T-helper 22 cell (primary cell): ENCODE results near the gene APEH.

Experiments used
- DNase-seq: peaks from one replicate; pipeline ENCODE4 v3.0.0-alpha.2; 2020; ENCODE audit warnings: low read depth

Gene APEH

DNA sequence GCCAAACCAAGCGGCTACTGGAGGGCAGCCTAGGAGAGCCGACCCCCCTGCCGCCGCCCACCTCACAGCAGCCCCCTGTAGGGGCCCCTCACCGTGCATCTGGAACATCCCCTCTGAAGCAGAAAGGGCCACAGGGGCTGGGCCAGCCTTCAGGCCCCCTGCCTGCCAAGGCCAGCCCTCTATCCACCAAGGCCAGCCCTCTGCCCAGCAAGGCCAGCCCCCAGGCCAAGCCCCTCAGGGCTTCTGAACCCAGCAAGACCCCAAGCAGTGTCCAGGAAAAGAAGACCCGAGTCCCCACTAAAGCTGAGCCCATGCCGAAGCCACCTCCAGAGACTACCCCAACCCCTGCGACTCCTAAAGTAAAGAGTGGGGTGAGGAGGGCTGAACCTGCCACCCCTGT lies 23.5 kb upstream of the APEH start:
- no peak for DNase-seq

DNA sequence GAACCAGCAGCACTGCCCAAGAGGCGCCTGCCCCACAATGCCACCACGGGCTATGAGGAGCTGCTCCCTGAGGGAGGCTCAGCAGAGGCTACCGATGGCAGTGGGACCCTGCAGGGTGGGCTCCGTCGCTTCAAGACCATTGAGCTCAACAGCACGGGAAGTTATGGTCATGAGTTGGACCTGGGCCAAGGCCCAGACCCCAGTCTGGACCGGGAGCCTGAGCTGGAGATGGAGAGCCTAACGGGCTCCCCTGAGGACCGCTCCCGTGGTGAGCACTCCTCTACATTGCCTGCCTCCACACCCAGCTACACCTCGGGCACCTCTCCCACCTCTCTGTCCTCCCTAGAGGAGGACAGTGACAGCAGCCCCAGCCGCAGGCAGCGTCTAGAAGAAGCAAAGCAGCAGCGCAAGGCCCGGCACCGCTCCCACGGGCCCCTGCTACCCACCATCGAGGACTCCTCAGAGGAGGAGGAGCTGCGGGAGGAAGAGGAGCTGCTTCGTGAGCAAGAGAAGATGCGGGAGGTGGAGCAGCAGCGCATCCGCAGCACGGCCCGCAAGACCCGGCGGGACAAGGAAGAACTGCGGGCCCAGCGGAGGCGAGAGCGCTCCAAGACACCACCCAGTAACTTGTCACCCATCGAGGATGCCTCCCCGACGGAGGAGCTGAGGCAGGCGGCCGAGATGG lies 21.8 kb upstream of the APEH start:
- no peak for DNase-seq

DNA sequence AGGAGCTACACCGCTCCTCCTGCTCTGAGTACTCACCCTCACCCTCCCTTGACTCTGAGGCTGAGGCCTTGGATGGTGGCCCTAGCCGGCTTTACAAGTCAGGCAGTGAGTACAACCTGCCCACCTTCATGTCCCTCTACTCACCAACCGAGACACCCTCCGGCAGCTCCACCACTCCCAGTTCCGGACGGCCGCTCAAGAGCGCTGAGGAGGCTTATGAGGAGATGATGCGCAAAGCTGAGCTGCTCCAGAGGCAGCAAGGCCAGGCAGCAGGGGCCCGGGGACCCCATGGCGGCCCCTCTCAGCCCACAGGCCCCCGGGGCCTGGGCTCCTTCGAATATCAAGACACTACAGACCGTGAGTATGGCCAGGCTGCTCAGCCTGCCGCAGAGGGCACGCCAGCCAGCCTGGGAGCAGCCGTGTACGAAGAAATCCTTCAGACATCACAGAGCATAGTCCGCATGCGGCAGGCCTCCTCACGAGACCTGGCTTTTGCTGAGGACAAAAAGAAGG lies 21.2 kb upstream of the APEH start:
- DNase-seq = no peak

DNA sequence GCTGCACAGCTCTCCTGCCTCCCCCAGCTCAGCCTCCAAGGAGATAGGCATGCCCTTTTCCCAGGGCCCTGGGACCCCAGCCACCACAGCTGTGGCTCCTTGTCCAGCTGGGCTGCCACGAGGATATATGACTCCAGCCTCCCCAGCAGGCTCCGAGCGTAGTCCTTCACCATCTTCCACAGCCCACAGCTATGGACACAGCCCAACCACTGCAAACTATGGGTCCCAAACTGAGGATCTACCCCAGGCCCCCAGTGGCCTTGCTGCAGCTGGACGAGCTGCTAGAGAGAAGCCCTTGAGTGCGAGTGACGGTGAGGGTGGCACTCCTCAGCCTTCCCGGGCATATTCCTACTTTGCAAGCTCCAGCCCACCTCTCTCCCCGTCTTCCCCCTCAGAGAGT lies 20.5 kb upstream of the APEH start:
- DNase-seq = no peak

DNA sequence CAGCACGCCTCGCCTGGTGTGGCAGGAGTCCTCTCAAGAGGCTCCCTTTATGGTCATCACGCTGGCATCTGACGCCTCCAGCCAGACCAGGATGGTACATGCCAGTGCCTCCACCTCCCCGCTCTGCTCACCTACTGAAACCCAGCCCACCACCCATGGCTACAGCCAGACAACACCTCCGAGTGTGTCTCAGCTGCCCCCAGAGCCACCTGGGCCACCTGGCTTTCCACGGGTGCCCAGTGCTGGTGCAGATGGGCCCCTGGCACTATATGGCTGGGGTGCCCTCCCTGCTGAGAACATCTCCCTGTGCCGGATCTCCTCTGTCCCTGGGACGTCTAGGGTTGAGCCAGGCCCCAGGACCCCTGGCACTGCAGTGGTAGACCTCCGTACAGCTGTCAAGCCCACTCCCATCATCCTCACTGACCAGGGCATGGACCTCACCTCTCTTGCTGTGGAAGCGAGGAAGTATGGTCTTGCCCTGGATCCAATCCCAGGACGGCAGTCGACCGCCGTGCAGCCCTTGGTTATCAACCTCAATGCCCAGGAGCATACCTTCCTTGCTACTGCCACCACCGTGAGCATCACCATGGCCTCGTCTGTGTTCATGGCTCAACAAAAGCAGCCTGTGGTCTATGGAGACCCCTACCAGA lies 19.9 kb upstream of the APEH start:
- DNase-seq = no peak

DNA sequence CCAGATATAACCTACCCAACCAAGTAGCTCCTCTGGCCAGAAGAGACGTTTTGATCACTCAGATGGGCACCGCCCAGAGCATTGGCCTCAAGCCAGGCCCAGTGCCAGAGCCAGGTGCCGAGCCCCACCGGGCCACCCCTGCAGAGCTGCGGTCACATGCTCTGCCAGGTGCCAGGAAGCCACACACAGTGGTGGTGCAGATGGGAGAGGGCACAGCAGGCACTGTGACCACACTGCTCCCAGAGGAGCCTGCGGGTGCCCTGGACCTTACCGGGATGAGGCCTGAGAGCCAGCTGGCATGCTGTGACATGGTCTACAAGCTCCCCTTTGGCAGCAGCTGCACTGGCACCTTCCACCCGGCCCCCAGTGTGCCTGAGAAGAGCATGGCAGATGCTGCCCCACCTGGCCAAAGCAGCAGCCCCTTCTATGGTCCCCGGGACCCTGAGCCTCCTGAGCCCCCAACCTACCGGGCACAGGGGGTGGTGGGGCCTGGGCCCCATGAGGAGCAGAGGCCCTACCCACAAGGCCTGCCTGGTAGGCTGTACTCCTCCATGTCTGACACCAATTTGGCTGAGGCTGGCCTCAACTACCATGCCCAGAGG lies 19.1 kb upstream of the APEH start:
- no peak for DNase-seq

DNA sequence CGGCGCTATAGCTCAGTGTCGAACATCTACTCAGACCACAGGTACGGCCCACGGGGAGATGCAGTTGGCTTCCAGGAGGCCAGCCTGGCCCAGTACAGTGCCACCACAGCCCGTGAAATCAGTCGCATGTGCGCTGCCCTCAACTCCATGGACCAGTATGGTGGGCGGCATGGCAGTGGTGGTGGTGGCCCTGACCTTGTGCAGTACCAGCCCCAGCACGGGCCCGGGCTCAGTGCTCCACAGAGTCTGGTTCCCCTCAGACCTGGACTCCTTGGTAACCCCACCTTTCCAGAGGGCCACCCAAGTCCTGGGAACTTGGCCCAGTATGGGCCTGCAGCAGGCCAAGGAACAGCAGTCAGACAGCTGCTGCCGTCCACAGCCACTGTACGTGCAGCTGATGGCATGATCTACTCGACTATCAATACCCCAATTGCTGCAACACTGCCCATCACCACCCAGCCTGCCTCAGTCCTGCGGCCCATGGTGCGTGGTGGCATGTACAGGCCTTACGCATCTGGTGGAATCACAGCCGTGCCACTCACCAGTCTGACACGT lies 18.3 kb upstream of the APEH start:
- no peak for DNase-seq

DNA sequence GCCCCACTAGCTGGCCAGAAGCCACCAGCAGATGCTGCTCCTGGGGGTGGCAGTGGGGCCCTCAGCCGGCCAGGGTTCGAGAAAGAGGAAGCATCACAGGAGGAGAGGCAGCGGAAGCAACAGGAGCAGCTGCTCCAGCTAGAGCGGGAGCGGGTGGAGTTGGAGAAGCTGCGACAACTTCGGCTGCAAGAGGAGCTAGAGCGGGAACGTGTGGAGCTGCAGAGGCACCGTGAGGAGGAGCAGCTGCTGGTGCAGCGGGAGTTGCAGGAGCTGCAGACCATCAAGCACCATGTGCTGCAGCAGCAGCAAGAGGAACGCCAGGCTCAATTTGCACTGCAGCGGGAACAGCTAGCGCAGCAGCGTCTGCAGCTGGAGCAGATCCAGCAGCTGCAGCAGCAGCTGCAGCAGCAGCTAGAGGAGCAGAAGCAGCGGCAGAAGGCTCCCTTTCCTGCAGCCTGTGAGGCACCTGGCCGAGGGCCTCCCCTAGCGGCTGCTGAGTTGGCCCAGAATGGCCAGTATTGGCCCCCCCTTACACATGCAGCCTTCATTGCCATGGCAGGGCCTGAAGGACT lies 17.5 kb upstream of the APEH start:
- no peak for DNase-seq

DNA sequence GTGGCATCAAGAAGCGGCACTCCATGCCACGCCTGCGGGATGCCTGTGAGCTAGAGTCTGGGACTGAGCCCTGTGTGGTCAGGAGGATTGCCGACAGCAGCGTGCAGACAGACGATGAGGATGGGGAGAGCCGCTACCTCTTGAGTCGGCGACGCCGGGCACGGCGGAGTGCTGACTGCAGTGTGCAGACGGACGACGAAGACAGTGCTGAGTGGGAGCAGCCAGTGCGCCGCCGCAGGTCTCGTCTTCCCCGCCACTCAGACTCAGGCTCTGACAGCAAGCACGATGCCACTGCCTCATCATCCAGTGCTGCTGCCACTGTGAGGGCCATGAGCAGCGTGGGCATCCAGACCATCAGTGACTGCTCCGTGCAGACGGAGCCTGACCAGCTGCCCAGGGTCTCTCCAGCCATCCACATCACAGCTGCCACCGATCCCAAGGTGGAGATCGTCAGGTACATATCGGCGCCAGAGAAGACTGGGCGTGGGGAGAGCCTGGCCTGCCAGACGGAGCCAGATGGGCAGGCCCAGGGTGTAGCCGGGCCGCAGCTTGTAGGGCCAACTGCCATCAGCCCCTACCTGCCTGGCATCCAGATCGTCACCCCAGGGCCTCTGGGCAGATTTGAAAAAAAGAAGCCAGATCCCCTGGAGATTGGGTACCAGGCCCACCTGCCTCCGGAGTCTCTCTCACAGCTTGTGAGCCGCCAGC lies 16.8 kb upstream of the APEH start:
- no peak for DNase-seq

DNA sequence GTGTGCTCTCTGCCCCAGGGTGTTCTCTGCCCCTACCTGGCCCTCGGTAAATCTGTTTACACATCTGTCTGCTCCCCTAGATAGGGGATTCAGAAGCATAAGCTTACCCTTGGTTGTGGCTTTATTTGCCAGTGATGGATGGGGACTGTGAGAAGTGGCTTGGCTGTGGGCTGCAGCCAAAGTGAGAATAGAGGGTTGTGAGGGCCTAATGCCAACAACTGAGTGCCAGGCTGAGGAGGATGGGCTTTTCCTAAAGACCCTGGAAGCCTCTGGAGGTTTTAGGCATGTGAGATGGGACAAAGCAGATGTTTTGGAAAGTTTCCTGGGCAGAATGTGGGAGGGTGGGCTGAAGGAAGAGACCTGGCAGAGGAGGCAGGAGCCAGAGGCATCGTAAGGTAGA lies 15.4 kb upstream of the APEH start:
- no peak for DNase-seq

DNA sequence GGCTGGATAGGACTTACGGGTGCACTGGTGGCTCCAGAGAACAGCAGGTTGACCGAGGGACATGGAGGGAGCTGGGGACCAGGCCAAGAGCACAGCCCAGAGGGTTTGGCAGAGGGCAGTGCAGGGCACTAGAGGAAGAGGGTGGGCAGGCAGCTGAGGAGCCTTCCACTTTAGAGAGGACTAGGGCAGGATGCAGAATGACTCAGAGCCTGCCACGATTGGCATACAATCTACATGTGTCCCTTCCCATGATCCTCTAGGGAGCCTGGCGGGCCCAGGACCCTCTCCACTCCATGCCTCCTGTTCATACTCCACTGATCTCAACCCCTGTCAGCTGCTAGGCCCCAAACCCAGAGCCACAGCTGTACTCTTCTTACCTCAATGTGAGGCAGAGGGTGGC lies 14.4 kb upstream of the APEH start:
- no peak for DNase-seq

DNA sequence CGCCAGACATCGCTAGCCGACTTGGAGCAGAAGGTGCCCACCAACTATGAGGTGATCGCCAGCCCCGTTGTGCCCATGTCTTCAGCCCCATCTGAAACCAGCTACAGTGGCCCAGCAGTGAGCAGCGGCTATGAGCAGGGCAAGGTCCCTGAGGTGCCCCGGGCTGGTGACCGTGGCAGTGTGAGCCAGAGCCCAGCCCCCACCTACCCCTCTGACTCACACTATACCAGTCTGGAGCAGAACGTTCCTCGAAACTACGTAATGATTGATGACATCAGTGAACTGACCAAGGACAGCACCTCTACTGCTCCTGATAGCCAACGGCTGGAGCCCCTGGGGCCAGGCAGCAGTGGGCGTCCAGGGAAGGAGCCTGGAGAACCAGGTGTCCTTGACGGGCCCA lies 12.9 kb upstream of the APEH start:
- no peak for DNase-seq

DNA sequence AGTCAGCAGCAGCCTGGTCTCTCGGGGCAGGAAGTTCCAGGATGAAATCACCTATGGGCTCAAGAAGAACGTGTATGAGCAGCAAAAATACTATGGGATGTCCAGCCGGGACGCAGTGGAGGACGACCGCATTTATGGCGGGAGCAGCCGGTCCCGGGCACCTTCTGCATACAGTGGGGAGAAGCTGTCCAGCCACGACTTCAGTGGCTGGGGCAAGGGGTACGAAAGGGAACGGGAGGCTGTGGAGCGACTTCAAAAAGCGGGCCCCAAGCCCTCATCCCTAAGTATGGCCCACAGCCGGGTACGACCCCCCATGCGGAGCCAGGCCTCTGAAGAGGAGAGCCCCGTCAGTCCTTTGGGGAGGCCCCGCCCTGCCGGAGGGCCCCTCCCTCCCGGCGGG lies 12.1 kb upstream of the APEH start:
- no peak for DNase-seq

DNA sequence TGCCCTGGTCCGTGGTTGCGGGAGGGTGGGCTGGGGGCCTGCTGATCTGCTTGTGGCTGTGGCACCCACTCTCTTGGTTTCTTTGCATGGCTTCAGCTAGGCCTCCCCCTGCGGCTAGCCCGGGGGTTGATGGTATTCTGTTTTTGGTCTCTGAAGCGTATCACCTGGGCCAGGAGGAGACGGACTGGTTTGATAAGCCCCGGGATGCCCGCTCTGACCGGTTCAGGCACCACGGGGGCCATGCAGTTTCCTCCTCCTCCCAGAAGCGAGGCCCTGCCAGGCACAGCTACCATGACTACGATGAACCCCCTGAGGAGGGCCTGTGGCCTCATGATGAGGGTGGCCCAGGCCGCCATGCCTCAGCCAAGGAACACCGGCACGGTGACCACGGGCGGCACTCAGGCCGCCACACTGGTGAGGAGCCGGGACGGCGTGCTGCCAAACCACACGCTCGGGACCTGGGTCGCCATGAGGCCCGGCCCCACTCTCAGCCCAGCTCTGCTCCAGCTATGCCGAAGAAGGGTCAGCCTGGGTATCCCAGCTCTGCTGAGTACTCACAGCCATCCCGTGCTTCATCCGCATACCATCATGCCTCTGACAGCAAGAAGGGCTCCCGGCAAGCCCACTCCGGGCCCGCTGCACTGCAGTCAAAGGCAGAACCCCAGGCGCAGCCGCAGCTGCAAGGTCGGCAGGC lies 11.3 kb upstream of the APEH start:
- DNase-seq = no peak

DNA sequence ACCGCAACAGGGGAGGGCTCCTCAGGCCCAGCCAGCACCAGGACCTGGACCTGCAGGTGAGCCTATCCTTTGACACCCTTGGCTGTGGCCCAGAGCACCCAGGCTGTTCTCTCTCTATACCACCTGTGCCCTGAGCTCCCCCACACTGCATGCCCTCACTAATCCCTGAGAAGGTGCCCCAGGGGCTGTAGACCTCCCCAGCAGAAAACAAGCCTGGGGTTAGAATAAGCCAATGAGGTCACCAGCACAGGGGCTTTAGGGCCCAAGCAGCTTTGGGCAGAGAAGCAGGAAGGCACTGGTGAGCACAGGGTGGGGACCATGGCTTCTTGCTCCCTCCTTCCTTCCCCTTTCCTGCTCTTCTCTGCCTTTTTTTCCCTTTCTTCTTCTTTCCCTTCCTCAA lies 10.3 kb upstream of the APEH start:
- DNase-seq = no peak

DNA sequence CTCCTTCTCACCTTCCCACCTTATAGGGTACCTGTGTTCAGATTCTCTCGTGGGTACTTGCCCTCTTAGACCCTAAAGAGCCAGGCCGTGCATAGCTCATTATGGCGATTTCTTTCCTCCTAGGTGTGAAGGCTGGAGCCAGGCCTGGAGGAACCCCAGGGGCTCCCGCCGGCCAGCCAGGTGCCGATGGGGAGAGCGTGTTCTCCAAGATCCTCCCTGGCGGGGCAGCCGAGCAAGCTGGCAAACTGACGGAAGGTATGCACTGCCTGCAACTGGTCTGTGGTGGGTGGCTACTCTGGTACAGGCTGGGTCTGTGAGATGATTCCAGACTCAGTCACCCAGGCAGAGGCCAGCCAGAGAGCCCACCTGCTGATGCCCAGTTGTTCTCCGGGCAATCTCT lies 9.9 kb upstream of the APEH start:
- DNase-seq = no peak

DNA sequence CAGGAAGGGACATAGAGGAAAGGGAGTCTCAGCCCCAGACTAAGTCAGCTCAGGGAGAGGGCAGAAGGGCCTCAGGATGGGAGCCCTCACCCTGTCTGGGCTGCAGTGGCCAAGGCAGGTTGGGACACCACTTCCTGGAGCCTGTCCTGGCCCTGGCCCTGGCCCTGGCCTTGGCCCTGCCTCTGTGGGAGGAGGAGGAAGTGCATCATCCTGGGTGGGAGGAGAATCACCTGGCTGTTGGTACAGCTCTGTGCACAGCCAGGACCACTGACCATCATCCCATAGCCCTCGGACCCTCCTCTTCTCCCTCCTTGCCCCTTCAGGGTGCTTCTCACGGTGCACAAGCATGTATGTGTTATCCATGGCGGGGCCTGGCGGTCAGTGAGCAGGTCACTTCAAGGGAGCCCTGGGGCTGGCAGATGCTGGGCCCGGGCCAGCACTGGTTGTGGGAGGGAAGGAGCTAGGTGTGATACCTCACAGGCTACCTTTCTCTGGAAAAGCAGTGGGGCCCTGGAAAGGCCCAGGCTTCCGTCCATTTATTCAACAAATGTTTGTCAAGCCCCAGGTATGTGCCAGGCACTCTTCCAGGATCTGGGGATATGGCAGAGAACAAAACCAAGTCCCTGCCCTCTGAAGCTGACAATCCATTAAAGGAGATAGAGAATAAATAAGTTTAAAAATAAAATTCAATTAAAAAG lies 8.2 kb upstream of the APEH start:
- DNase-seq = no peak

DNA sequence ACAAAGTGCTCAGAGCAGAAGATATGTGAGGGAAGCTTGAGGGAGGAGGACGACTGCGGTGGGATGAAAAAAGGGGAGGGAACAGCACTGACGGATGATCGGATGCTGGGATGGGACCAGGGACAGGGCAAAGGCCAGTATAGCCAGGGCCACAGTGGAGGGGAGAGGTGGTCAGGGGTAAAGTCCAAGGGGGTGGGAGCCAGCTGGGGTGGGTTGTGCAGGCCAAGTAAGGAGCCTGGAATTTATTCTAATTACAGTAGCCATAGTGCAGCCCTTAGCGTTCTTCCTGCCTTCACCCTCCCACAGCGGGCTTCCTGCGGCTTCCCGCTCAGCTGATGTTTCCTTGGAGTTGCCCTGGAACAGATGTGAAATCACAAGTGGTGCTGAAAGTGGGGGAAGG lies 7.6 kb upstream of the APEH start:
- DNase-seq = no peak

DNA sequence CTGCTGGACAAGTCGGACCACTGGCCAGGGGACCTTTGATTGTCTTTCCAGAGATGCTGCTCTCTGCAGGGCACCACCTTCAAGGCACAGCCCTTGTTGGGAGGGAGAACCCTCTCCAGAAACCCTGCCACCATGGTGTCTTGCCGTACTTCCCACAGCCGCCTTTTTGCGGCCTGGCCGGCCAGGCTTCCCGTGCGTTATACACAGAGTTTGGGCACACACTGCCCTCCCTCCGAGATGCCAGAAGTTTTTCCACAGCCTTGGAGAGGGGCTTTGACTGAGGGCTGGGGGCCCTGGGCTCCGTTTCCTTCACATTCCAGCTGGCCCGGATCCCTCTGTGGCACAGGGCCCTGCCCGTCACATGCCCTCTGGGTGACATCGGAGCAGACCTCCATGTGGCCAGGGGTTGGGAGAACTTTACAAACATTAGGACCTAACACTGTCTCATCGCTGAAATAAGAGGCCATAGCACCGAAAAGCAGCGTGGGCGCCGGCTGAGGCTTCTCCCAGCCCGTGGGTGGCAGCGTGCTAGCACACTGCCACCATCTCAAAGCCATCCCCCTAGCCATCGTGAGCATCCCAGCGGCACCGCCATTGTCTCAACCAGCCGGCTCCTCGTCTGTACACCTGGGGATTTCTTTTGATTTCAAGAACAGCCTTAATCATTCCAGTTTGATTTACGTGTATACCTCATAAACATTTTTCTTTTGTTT lies 6.3 kb upstream of the APEH start:
- DNase-seq = no peak

DNA sequence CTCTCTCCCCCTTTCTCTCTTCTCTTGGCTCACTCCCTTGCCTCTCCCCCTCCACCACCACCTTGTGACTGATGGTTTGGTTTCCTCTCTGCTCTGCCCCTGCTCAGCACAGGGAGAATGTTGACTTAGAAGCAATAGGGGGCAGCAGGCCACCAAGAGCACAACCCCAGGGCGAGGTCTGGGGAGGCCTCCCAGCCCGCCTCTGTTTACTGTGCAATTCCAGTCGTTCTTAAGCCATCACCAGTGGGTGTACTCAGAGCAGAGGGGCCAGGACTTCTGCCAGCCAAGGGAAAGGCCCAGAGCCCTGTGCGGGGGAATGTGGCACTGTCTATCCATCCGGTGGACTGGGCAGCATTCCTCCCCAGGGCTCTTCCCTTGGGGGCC lies 5.7 kb upstream of the APEH start:
- DNase-seq = no peak
